Dermis microvascular lymphatic vessel endothelial cell (primary cell): ENCODE results near the gene BCL11A. TPM values are rescaled to one million over a fixed set of nuclear protein-coding genes. Genes with fewer than 3 reads are reported as not detected.

ENCODE experiments used
- DNase-seq, 2 donors: peaks; one replicate each; pipeline versions ENCODE4 v3.0.0 to v3.0.0-alpha.2; 2010; ENCODE audit warnings: low read depth in 2 of 2
- total RNA-seq: library from RNA; depleted of rRNA; stranded (reverse); fragments of >200 nt; gene quantifications from 2 replicates; pipeline ENCODE4 v1.2.1, GENCODE V29; 2014

Gene BCL11A
- total RNA-seq, 1 donor from 2014 or later: 0.64 TPM

DNA sequence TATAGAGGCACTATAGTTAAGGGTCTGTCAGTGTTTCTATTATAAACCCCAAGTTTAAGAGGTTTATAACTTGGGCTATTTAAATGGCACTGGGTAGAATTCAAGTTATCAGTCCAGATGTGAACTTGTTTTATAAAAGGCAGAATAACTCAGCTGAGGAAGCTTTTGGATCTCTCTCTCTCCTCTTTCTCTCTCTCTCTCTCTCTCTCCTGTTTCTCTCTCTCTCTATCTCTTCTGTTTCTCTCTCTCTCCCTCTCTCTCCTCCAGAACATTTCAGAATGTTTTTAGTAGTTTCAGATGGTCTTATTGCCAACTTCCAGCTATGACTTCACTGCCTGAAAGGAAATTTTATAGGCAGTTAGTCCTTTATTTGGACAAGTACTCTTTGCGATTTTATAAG lies 6.4 kb upstream of the BCL11A start:
- no peak for DNase-seq

DNA sequence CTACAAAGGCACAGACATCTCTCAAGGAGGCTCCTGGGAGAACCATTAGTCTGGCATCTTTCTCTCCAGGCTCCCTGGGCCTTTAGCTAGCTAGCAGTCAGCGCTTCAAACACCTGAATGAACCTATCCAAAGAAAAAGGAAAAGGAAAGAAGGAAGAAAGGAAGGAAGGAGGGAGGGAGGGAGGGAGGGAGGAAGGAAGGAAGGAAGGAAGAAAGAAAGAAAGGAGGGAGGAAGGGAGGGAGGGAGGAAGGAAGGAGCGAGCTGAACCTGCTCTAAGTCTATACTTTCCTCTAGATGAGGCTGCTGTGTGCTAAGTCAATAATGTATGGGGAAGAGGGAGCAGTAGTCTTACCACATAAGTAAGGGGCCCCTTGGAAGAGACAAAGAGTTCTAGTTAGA lies 5.1 kb upstream of the BCL11A start:
- no peak for DNase-seq

DNA sequence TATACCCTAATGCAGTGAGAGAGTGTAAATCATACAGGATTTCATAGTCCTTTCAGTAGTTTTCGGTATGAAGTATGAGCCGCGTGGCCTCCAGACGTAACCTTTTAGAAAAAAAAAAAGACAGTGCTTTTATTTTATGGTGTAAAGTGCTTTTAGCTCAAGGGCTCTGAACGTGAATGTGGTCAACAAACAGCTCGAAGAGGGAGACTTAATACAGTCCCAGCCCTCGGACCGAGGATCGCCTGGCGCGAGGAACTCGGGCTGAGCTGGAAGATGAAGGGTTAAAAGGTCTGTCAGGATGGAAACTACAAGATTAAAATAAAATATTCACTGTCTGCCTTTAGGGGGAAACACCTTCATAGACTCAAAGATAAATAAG lies 4.0 kb upstream of the BCL11A start:
- DNase-seq: no peak

DNA sequence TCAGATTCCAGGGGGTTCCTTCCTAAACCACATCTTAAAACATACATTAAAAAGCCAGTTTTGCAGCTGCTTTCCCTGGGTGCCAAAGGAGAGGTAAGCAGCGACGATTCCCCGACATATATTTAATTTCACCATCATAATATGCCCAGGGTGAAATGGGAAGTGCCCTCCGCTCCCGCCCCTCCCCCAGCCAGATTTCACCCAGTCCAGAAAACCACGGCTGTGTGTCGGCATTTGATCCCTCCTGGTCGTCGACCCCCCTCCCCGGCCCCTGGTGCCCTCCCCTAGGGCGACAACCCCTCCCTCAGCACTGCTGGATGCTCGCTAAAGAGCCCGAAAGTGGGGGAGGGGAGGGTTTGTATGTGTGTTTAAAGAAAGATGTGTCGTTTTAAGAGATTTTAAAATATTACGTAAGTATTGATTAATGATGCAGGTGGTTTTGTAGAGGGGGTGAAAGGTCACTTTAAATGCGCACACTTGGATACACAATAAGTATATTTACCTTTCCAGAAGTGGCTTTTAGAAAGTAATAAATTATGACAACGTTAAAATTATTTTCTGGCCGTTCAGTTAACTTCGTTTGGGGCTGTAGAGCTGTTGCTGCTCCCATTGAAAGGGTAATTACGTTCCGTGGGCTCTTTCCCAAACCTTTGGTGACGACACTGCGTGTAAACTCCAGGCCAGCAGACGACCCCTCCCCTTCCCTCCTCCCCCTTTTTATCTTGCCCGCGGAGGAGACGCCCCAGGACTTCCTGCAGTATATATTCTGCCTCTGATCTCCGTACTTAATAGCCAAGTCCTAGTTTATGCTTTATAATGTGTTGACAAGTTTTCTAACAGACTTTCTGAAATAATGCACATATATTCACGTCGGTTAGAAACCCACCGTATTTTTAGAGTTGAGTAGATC lies 3.4 kb upstream of the BCL11A start:
- no peak for DNase-seq

DNA sequence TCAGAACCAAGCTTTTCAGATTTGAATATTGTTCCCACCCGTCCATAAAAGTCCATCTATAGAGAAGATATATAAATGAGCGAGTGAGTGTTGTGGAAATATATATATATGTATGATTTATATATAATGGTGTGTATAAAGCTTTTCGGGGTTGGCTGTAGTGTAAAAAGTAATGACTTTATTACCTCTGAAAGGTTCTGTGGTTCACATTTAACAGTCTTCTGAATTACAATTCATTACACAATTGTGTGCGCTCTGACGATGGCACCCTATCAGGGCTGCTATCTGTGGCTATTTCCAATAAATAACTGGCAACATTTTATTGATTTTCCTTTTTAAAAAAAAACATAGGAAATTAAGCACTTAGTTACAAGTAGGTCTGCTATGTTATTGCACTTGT lies 2.7 kb upstream of the BCL11A start:
- no peak for DNase-seq

DNA sequence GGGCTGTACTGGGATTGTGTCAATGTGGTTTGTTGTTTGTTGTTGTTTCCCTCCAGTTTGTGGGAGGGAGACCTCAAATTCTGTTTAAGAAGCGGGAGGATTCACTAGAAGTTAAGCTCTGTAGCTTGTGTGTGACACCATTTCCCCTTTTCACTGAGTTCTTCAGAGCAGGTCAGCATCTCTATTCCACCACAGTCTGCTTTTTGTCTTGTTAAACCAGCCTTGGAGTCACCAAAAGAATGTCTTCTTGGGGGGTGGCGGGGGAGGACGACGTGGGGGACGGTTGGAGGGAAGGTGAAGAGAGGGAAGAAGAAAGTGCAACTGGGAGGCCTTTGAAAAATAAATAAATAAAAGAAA lies 2.3 kb upstream of the BCL11A start:
- DNase-seq: no peak

DNA sequence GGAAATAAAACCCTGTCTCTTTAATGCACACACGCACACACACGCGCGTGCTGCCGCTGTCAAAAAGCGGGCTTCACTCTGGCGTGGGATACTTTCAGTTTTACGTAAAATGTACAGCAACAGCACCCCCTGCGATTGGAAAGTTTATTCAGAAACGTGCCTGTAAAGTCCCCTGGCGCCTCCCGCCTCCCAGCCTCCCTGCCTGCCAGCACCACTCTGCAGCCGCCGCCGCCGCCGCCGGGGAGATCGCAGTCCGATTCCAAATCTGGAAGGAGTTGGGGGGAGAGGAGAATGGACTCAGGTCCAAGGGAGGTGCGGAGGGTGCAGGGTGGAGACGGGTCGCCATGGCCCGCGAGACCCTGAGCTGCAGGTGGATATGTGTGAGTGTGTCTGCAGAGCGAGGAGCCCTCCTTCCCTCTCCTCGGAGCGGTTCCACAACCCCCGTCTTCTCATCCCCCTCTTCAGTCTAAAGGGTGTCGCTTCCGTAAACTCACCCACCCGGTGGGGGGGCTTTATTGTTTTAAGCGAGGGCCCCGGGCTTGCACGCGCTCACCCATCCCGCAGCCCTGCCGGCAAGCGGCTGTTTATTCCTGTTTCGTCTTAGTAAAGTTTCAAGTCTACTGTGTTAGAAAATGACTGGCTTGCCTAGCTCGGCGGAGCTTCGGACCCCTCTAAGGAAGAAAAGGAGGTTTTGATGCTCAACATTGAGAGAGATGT lies 1.8 kb upstream of the BCL11A start:
- DNase-seq: peak; percentile 69 to 81

DNA sequence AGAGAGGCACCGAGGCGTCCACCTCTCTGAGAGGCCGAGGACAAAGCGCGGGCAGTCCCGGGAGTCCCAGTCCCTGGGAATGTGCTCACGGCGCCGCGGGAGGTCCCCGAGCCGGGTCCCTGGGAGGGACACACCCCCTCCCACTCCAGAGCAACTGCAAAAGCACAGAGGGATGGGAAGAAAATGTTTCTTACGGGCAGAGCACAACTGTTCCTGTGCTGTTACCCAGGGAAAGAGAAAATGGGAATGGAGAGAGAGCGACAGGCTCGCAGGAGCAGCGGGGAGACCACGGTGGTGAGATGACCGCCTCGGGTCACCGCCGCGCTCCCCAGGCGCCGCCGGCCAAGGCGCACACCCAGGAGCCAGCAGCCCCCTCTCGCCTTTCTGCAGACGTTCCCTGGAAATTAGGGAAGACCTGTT lies 1.2 kb upstream of the BCL11A start:
- DNase-seq: no peak

DNA sequence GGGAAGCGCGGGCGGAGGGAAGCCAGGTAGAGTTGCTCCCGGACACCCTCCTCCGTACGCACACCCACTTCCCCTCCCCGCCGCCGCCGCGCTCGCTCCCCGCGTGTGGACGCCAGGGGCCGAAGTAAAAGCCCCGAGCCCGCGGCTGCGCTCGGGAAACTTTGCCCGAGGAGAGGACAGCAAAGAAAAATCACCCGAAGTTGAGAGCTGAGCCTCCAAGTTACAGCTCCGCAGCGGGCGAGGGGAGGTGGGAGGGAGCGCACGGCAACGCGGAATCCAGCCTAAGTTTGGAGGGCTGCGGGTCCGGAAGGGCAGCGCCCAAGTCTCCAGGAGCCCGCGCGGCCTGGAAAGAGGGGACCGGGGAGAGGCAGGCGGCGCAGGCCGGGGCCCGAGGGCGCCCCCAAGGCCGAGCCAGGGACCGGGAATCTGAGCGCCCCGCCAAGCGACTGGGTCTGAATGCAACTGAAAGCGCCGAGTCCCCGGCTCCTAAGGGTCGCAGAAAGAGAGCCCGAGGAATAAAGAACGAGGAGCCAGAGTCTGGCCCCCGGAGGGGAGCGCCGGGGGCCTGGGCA lies 706 bp upstream of the BCL11A start:
- DNase-seq: peak in 1 of 2 donors; percentile 33

DNA sequence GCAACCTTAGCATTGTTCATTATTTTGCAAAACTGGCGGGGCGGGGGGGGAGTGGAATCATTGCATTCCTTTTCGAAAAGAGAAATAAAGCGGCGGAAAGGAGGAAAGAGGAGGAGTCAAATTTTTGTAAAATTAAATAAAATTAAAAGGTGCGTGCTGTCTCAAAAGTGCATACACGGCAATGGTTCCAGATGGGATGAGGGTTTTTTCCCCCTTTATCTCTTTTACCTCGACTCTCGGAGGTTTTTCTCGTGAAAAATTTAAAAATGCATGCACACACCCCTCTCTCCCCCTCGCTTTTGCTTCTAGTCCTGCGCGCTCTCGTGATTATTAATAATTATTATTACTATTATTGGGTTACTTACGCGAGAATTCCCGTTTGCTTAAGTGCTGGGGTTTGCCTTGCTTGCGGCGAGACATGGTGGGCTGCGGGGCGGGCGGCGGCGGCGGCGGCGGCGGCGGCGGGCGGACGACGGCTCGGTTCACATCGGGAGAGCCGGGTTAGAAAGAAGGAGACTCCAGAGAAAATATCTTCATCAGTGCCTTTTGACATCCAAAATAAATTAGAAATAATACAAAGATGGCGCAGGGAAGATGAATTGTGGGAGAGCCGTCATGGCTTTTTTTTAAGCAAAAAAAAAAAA lies 481 bp downstream of the BCL11A start:
- no peak for DNase-seq

DNA sequence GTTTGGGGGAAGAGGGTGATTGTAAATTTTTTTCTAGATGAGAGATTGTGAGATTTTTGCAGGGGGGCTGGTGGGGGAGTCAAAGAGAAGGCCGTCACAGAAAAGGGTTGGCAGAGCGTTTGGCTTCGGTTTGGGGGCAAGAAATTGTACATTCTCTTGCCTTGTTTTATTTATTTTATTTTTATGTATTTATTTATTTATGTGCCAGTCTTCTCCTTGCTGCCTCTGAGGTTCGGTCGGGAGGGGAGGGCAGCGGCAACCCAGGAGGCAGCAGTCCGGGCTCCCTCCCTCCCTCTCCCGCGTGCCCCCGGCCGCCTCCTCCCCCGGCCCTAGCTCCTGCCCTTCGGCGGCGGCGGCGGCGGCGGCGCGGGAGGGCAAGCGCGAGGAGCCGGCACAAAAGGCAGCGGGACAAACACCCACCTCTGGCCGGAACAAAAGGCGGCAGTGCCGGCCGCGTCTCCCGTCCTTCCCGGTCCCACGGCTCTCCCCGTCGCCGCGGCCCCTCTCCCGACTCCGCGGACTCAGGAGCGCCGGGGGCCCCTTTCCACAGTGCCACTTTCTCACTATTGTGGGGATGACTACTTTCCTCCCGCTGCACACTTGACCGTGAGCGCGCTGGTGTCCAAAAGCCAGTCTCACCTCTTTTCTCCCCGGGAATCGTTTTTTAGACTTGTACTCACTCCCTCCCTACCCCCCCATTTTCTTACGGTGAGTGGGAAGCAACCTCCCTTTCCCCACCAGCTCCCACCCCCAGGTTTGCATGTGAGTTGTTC lies 1.2 kb downstream of the BCL11A start:
- no peak for DNase-seq

DNA sequence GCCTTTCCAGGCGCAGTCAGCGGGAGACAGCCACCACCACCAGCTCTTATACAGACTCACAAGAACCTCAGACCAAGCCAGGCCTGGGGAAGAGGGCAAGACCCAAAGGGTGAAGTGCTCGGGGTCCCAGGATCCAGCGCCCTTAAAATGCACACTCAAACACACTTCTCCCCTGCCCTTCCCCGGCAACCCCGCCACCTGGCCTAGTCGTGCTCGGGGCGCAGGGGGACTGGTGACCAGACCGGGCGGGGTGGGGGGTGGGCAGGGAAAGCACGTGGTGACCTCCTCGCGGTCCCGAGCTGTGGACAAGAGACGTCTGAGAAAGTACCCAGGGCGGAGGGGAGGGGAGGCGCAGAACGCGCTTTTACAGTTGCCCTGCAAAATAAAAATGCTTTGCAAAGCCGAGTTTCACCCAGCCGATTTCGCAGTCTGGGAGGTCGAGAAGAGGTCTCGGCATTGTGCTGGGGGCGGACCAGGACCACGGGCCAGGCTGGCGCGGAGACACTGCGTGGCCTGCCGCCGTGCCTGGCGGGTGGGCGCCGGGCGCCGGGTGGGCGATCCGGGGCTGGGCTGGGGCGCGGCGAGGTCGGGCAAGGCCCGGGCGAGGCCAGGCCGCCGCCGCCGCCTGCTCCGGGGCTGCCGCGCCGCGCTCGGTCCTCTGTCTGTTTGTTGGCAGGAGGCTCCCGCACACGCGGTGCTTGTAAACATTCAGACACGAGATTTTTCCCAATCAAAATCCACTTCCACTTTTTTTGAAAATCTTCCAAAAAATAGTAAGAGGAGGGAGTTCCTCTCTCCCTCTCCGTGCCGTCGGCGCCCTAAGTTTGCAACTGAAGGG lies 2.0 kb downstream of the BCL11A start:
- DNase-seq: no peak

DNA sequence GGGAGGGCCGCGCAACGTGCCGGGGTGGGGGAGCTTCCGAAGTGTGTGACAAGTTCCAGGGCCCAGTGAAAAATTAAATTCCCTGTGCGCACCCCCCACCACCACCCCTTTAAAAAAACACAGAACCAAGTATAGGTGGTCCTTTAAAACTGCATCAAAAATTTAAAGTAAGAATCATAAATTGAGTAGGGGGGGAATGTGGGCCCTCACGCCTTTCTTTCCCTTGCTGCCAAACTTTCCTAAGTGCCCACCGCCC lies 2.5 kb downstream of the BCL11A start:
- DNase-seq: no peak

DNA sequence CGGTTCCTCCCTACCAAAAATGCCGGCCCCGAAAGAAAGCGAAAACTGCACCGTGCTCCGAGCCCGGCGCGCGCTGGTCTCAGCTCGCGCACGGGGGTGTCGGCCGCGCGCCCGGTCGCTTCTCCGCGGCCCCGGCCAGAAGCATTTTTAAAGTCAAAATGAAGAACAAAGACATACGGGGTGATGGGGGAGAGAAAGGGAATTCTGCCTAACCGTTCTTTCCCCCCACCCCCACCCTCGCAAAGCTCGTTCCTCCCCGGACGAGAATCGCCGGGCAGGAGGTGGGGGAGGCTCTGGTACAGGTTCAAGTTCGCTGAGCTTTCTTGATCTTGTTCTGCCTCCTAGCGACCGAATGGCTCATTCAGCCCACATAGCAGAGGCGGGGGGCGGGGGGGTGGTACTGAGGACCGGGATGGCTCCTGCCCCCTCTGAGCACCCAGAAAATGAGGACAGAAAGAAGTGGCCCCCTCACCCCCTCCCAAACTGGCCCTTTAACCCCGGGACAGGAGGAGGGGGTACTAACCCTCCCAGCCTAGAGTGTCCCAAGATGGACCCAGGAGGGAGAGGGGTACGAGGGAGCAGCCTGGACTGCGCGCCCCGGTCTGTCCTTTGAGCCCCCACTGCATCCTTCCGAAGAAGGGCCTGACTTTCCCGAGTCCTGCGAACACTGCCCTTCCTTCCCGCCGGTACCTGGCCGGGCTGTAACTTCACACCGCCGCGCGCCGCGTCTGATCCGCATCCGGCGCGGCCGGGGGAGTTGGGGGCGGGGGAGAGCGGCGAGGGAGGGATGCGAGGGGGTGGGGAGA lies 3.1 kb downstream of the BCL11A start:
- peak; percentile 56 to 78 for DNase-seq

DNA sequence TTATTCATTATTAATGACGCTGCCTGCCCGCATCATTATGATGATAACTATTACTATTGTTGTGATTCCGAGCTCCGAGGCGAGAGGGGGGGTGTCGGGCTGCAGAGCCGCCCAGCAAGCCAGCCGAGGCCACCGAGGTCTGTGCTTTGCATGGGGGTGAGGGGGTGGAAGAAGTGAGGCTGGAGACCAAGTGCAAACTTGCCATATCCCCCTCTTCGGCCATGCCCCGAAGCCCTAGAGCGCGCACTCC lies 3.6 kb downstream of the BCL11A start:
- no peak for DNase-seq

DNA sequence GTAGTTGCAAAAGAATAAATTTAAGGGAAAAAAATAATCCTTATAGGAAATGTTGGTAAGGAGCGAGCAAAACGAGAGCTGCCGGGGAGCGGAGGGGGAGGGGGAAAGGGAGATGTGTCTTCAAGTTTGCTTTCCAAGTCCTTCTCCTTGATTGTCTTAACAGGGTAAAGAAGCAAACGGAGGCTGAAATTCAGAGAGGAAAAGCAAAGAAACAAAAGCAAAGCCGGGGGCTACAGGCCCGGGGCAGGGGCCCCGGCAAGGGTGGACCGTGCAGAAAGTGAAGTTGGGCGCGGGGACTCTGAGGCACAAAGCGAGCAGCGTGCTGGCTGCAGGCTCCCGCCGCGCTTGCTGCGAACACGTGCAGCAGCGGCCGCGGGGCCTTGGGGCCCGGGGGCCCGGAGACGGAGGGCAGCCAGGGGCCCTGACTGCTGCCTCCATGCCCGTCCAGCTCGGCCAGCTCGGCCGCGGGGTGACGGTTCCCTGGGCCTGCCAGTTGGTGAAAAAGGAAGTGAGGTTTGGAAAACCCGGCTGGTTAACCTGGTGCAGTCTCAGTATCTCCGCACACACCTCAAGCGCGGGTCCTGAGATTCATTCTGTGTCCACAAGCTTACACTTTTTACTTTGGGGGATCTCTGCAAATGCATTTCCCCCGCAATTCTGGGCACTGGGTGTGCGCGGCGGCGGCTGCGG lies 4.1 kb downstream of the BCL11A start:
- no peak for DNase-seq

DNA sequence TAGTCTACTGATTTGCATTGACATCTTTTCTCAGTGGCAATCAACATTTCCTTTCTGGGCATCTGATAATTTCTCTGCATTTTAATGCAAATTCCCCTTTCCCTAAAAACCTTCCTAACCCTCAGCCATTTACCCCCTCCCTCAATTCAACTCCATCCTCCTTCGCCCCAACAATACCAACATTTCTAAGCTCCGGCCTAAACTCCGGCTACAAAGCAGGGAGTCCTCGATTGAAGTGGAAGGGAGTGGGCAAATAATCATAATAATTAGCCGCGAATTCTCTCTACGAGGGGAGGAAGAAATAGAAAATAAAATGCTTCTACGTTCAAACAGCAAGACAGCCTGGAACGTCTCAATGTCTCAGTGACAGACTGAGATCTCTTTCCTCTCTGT lies 4.6 kb downstream of the BCL11A start:
- DNase-seq: no peak

DNA sequence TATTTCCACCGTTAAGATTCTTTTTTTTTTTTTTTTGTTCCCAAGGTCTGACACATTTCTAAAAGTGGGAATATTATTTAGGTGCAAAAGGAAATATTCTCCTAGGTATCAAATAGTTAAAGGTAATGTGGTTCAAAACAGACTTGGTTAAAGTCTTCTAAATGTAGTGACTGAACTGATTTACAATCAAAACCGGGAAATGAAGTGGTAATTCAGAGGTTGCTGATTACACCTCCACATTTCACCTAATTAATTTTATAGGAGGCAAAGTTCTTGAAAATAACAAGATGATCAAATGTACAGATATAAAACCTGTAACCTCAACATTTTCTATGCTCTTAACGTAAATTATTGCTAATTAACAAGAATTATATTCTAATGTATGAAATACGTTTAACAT lies 5.1 kb downstream of the BCL11A start:
- DNase-seq: no peak

DNA sequence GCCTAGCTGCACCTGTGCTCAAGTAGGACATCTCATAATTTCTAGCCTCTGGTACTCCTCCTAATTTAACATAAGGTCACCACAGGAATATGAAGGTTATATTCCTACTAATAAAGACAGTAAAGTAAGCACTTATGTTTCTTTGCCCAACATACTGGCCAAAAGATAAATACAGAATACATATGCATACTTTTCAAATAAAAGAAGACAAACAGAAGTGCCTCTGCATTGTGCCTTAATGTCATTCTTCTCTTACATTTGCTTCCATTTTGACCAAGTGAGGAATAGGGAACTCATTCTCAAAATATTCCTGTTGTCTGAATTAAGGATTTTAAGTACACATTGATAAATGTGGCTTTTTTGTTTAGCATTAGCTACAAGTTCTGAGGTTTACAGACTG lies 5.6 kb downstream of the BCL11A start:
- DNase-seq: no peak
